GM18951 (cell line): ENCODE data around the gene SYNJ2.

Experiments
- POLR2A ChIP-seq: IDR thresholded peaks from 4 replicates; pipeline ENCODE4 v1.6.1; 2011; ENCODE audit warnings: mild to moderate bottlenecking; ENCODE audit not compliant: insufficient read length, insufficient read depth; ENCODE audit errors: extremely low read depth
- in situ Hi-C: fragments of 300-500 bp; cut with MboI; formaldehyde crosslinking; loops from one replicate; pipeline ENCODE4 v1.12.0; 2022; ENCODE audit warnings: low sequenced_read_pairs, mixed read lengths, inconsistent platforms; ENCODE audit not compliant: unreplicated experiment

Gene SYNJ2

GRCh38 chr6:158061361-158061708 is 79.7 kb downstream of the SYNJ2 start:
- TF ChIP-seq POLR2A: no peak
- in situ Hi-C loops: no loop called here

- in situ Hi-C loops: no loop called here
- no peak for TF ChIP-seq POLR2A
Measured at GRCh38 chr6:158061709-158062461, 80.2 kb downstream of the SYNJ2 start.

GRCh38 chr6:158063736-158064135 is 82.1 kb downstream of the SYNJ2 start:
- in situ Hi-C loops: no loop called here
- no peak for TF ChIP-seq POLR2A

GRCh38 chr6:158064725-158065251 is 83.1 kb downstream of the SYNJ2 start:
- in situ Hi-C loops: no loop called here
- no peak for TF ChIP-seq POLR2A

- in situ Hi-C loops: no loop called here
- TF ChIP-seq POLR2A: no peak
Measured at GRCh38 chr6:158066136-158066781, 84.6 kb downstream of the SYNJ2 start.

GRCh38 chr6:158067436-158068015 is 85.9 kb downstream of the SYNJ2 start:
- in situ Hi-C loops: no loop called here
- no peak for TF ChIP-seq POLR2A

- in situ Hi-C loops: no loop called here
- no peak for TF ChIP-seq POLR2A
Measured at GRCh38 chr6:158068156-158068892, 86.7 kb downstream of the SYNJ2 start.

GRCh38 chr6:158068893-158069799 is 87.5 kb downstream of the SYNJ2 start:
- no peak for TF ChIP-seq POLR2A

GRCh38 chr6:158069800-158070195 is 88.1 kb downstream of the SYNJ2 start:
- in situ Hi-C loops: no loop called here
- TF ChIP-seq POLR2A: no peak

More at GRCh38 chr6:158068893-158069799, 87.5 kb downstream of the SYNJ2 start:
- in situ Hi-C loops: no loop called here

- in situ Hi-C loops: no loop called here
- no peak for TF ChIP-seq POLR2A
Measured at GRCh38 chr6:158070513-158070912, 88.8 kb downstream of the SYNJ2 start.

- in situ Hi-C loops: no loop called here
- no peak for TF ChIP-seq POLR2A
Measured at GRCh38 chr6:158071121-158072082, 89.7 kb downstream of the SYNJ2 start.
